Tibial nerve (tissue), 4 donors: ENCODE results near the gene SPATA2. TPM values are rescaled to one million over a fixed set of nuclear protein-coding genes. Genes with fewer than 3 reads are reported as not detected.
"Not testable (repeated sequence)": the region's sequence is repeated elsewhere in the genome, so short reads cannot be mapped to it uniquely, and the experiment has no call there.

ENCODE experiments used
- DNase-seq, 2 donors: peaks; one replicate each; pipeline ENCODE4 v3.0.0-alpha.2; 2019; ENCODE audit warnings: low spot score in 2 of 2
- H3K27ac ChIP-seq, 4 donors: fragments of 200-600 bp; sonication (generic) in 3 of 4; one replicate each; pipeline ENCODE4 v1.5.1; 2017 to 2019; ENCODE audit warnings: mild to moderate bottlenecking in 1 of 4
- H3K27me3 ChIP-seq, 2 donors: fragments of 200-600 bp; sonication (generic) in 1 of 2; one replicate each; pipeline versions ENCODE4 v1.5.1 to v1.6.0; 2017 to 2019
- H3K36me3 ChIP-seq, 3 donors: fragments of 200-600 bp; sonication (generic); one replicate each; pipeline ENCODE4 v1.5.1; 2018 to 2019
- H3K4me1 ChIP-seq, 4 donors: fragments of 200-600 bp; sonication (generic) in 3 of 4; one replicate each; pipeline ENCODE4 v1.5.1; 2017 to 2019
- H3K4me3 ChIP-seq, 4 donors: fragments of 200-600 bp; sonication (generic) in 3 of 4; one replicate each; pipeline ENCODE4 v1.5.1; 2017 to 2019; ENCODE audit warnings: mild to moderate bottlenecking in 1 of 4, moderate library complexity in 1 of 4
- H3K9me3 ChIP-seq, 4 donors: fragments of 200-600 bp; sonication (generic) in 3 of 4; one replicate each; pipeline ENCODE4 v1.5.1; 2017 to 2019
- EP300 ChIP-seq, 2 donors: sonication (generic); formaldehyde crosslinking; IDR thresholded peaks; one replicate each; pipeline ENCODE4 v1.6.1; 2017; ENCODE audit warnings: antibody characterized with exemption in 2 of 2, mild to moderate bottlenecking in 1 of 2
- POLR2A ChIP-seq, 2 donors: fragments of 450-650 bp; IDR thresholded peaks; one replicate each; pipeline ENCODE4 v1.6.1; 2017; ENCODE audit warnings: antibody characterized with exemption in 2 of 2, mild to moderate bottlenecking in 2 of 2, moderate library complexity in 2 of 2
- WGBS, 2 donors: methylation state at CpG; one replicate each; pipeline ENCODE4 v1.1.5; 2018; 5-methylcytosine and 5-hydroxymethylcytosine counted together
- total RNA-seq, 4 donors: library from RNA; depleted of rRNA; stranded (reverse); fragments of >200 nt; gene quantifications; one replicate each; pipeline ENCODE4 v1.1.0, GENCODE V29; 2016
- TF ChIP-seq, protein P1 (sequence below), 5 experiments: fragments of 200-600 bp in 3 of 5; fragments of 450-650 bp in 2 of 5; sonication (generic) in 3 of 5; IDR thresholded peaks; one replicate each; pipeline ENCODE4 v1.5.1; 2016 to 2019; ENCODE audit warnings: antibody characterized with exemption in 5 of 5, mild to moderate bottlenecking in 3 of 5, moderate library complexity in 2 of 5

The SPATA2 gene
- 1 to 10 TPM; 4.4 to 7.2 (median 6.3) TPM for total RNA-seq

DNA sequence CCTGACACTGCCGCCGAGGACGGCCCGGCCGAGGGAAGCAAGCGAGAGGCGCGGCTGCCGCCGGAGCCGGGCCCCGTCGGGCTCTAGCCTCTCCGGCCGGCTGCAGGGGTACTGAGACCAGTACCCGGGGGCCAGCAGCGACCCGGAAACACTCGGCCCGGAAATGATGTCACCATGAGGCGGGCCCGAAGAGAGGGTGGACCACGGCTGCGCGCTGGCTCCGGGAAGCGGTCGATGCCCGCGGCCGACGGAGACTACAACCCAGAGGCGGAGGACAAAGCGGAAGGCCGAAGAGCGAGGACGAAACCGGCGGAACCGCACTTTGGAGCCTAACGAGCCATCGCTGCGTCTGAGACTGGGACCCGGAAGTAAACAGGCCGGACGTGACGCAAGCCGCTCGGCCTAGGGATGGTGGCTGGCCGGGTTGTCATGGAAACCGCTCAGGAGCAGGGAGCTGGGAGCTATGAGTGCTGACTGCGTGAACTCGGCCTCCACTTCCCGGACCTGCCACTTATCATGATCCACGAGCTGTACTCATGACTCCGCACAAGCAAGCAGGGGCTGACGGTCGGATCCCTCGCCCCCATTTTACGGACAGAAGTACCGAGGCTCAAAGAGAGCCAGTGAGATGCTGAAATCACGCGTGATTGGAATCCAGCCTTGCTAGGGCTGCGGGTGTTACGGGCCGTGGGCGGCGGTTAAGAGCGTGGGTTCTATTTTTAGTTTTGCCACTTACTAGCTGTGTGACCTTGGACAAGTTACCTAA, at the start of gene SPATA2:
Gene SPATA2 (minus strand): TSS at position 150 of the 766 bp plus-strand sequence. CDS start 7,039 bp downstream, outside the sequence.
- H3K4me1 ChIP-seq = peaks cover 0 to 52% (median 25%) of the 10 kb centered on the region in 4 donors
- 0% methylated on average over 48 to 69 of the region's 69 CpGs for WGBS, 2 donors

GRCh38 chr20:49961413-49961812, 46.1 kb upstream of the SPATA2 start:
- peaks cover 0 to 63% (median 6%) of the 10 kb centered on the region in 3 donors for H3K36me3 ChIP-seq
- no peak overlapping the region for H3K4me3 ChIP-seq
- no peak for TF ChIP-seq EP300 (IDR thresholded peaks at IDR 0.05)
- TF ChIP-seq, protein P1, sequence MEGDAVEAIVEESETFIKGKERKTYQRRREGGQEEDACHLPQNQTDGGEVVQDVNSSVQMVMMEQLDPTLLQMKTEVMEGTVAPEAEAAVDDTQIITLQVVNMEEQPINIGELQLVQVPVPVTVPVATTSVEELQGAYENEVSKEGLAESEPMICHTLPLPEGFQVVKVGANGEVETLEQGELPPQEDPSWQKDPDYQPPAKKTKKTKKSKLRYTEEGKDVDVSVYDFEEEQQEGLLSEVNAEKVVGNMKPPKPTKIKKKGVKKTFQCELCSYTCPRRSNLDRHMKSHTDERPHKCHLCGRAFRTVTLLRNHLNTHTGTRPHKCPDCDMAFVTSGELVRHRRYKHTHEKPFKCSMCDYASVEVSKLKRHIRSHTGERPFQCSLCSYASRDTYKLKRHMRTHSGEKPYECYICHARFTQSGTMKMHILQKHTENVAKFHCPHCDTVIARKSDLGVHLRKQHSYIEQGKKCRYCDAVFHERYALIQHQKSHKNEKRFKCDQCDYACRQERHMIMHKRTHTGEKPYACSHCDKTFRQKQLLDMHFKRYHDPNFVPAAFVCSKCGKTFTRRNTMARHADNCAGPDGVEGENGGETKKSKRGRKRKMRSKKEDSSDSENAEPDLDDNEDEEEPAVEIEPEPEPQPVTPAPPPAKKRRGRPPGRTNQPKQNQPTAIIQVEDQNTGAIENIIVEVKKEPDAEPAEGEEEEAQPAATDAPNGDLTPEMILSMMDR (IDR thresholded peaks at IDR 0.05) = no peak
- no peak for TF ChIP-seq POLR2A (IDR thresholded peaks at IDR 0.05)
- no peak for DNase-seq
- no peaks in the 10 kb centered on the region for H3K27me3 ChIP-seq
- H3K9me3 ChIP-seq = no peaks in the 10 kb centered on the region
- no peak overlapping the region for H3K27ac ChIP-seq
- 82 to 89% methylated on average over 4 of the region's 4 CpGs for WGBS, 2 donors
- H3K4me1 ChIP-seq = no peaks in the 10 kb centered on the region

More for the DNA sequence above, at the start of gene SPATA2:
- Histone ChIP-seq H3K27ac (peak within 1 kb of the TSS; percentile 94 to 100 (median 100)), H3K27me3 (no peaks in the 10 kb centered on the region), H3K4me3 (peak within 1 kb of the TSS; percentile 82 to 100 (median 96)), H3K9me3 (no peaks in the 10 kb centered on the region), H3K36me3 (no peaks in the 10 kb centered on the region)
- DNase-seq = peak; percentile 97 to 98
- TF ChIP-seq, protein P1 (IDR thresholded peaks at IDR 0.05) = peak in 2 of 5 experiments; percentile 17 to 23
- peak; percentile 83 to 96 for TF ChIP-seq EP300 (IDR thresholded peaks at IDR 0.05)
- TF ChIP-seq POLR2A (IDR thresholded peaks at IDR 0.05) = peak; percentile 58 to 78

DNA sequence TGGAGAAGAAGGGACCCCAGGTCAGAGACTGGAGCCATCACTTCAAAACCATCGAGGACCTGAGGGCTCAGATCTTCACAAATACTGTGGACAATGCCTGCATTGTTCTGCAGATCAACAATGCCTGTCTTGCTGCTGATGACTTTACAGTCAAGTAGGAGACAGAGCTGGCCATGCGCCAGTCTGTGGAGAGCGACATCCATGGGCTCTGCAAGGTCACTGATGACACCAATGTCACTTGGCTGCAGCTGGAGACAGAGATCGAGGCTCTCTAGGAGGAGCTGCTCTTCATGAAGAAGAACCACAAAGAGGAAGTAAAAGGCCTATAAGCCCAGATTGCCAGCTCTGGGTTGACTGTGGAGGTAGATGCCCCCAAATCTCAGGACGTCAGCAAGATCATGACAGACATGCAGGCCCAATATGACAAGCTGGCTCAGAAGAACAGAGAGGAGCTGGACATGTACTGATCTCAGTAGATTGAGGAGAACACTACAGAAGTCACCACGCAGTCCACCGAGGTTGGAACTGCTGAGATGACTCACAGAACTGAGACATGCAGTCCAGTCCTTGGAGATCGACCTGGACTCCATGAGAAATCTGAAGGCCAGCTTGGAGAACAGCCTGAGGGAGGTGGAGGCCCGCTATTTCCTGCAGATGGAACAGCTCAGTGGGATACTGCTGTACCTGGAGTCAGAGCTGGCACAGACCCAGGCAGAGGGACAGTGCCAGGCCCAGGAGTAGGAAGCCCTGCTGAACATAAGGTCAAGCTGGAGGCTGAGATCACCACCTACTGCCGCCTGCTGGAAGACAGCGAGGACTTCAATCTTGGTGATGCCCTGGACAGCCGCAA, 42.0 kb upstream of the SPATA2 start:
- H3K4me3 ChIP-seq, H3K27ac ChIP-seq, H3K4me1 ChIP-seq, H3K9me3 ChIP-seq, DNase-seq, H3K27me3 ChIP-seq: not testable (repeated sequence)
- 77 to 78% methylated on average over 12 of the region's 12 CpGs for WGBS, 2 donors
- peaks cover 0 to 86% (median 6%) of the 10 kb centered on the region in 3 donors for H3K36me3 ChIP-seq

DNA sequence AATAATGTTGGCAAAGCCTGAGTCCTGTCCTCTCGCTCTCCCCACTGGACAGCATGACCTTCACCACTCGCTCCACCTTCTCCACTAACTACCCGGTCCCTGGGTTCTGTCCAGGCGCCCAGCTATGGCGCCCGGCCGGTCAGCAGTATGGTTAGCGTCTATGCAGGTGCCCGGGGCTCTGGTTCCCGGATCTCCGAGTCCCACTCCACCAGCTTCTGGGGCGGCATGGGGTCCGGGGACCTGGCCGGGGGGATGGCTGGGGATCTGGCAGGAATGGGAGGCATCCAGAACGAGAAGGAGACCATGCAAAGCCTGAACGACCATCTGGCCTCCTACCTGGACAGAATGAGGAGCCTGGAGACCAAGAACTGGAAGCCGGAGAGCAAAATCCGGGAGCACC, 41.4 kb upstream of the SPATA2 start:
- H3K27me3 ChIP-seq = no peaks in the 10 kb centered on the region
- no peak overlapping the region for H3K4me3 ChIP-seq
- no peak for DNase-seq
- H3K27ac ChIP-seq = no peak overlapping the region
- H3K36me3 ChIP-seq = peaks cover 0 to 86% (median 6%) of the 10 kb centered on the region in 3 donors
- 92 to 94% methylated on average over 18 of the region's 18 CpGs for WGBS, 2 donors
- TF ChIP-seq, protein P1 (IDR thresholded peaks at IDR 0.05) = no peak
- TF ChIP-seq EP300 (IDR thresholded peaks at IDR 0.05) = no peak
- no peak for TF ChIP-seq POLR2A (IDR thresholded peaks at IDR 0.05)
- no peaks in the 10 kb centered on the region for H3K4me1 ChIP-seq
- H3K9me3 ChIP-seq = no peaks in the 10 kb centered on the region

- H3K9me3 ChIP-seq, H3K27ac ChIP-seq, DNase-seq, H3K4me1 ChIP-seq, H3K4me3 ChIP-seq, H3K27me3 ChIP-seq: not testable (repeated sequence)
- peaks cover 0 to 93% (median 6%) of the 10 kb centered on the region in 3 donors for H3K36me3 ChIP-seq
- 84 to 87% methylated on average over 12 of the region's 12 CpGs for WGBS, 2 donors
Measured at GRCh38 chr20:49955830-49956396, 40.6 kb upstream of the SPATA2 start.
